ENCODE results near the gene NUCB2.

The NUCB2 gene

GRCh38 chr11:17379383-17380180, 103.0 kb downstream of the NUCB2 start:
- no peak for ATAC-seq
- Mint-ChIP-seq H3K9me3 (peaks cover 0 to 7% of the 10 kb centered on the region in 2 donors), H3K27me3 (no peaks in the 10 kb centered on the region), H3K4me3 (no peak overlapping the region), H3K4me1 (no peaks in the 10 kb centered on the region), H3K27ac (no peak overlapping the region)
- no peak for DNase-seq

DNA sequence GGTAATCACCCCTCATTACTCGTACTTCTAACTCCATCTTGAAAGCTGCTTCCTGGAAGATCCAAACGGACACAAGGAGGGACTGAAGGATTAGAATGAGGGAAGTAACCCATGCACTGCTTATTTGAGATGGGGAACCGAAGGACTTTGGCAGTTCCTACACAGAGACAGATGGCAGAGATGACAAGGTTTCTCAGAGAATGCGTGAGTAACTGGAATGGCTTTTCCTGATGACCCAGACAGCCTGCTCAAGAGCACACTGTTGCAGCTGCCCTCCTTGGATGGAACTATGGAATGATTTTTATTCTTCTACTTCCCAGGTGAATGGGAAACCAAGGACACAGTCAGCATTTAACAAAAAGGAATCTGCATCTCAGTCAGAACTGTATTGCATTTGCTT, 104.6 kb downstream of the NUCB2 start:
- Mint-ChIP-seq H3K4me3 (no peak overlapping the region), H3K27me3 (no peaks in the 10 kb centered on the region), H3K4me1 (no peaks in the 10 kb centered on the region), H3K9me3 (peaks cover 0 to 7% of the 10 kb centered on the region in 2 donors), H3K27ac (no peak overlapping the region)
- ATAC-seq, result no peak
- no peak for DNase-seq

Data from stimulated activated naive CD8-positive, alpha-beta T cell treated with anti-CD3 and anti-CD28 coated beads, Interleukin-15, amount 100 ng/mL, for 72 hours (primary cell).